Left renal pelvis (tissue), 4 donors: ENCODE measurements around the gene SP2. TPM values are rescaled to one million over a fixed set of nuclear protein-coding genes. Genes with fewer than 3 reads are reported as not detected.

Experiments
- DNase-seq, 4 donors: peaks; one replicate each; pipeline ENCODE4 v3.0.0-alpha.2; 2013; ENCODE audit warnings: low read depth in 4 of 4, low spot score in 3 of 4
- polyA plus RNA-seq, 4 donors: library from polyadenylated mRNA; unstranded; fragments of 120-200 nt; gene quantifications; one replicate each; pipeline ENCODE4 v1.2.1, GENCODE V29; 2013; ENCODE audit not compliant: insufficient read length in 4 of 4

The SP2 gene
- polyA plus RNA-seq, 4 donors = 20.8 to 27.1 (median 23.4) TPM

GRCh38 chr17:47888293-47888692 is 7.7 kb upstream of the SP2 start:
- DNase-seq = no peak

GRCh38 chr17:47889734-47890529 is 6.1 kb upstream of the SP2 start:
- peak in 2 of 4 donors; percentile 68 to 70 for DNase-seq

DNA sequence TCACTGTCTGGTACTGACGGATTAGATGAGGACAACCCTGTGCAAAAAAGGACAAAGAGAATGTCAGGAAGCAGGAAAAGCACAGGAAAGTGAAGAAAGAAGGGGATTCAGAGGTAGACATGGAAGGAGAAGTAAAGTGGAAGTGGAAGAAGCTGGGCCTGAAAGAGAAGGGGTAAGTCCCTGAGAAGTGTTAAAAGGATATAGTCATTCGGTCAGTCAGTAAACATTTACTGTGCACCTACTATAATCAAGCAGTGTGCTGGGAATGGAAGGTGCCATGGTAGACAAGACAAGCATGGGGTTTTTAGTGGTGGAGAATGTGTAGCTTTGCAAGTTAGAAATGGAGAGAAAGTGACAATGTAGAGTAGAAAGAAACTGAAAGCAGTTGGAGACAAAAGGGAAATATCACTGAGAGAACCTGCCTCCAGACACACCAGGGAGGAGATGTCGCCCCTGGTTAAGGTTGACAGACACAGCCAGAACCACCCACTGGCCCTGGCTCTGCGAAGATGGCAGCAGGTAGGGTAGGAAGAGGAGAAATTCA is 4.4 kb upstream of the SP2 start:
- DNase-seq = no peak

DNA sequence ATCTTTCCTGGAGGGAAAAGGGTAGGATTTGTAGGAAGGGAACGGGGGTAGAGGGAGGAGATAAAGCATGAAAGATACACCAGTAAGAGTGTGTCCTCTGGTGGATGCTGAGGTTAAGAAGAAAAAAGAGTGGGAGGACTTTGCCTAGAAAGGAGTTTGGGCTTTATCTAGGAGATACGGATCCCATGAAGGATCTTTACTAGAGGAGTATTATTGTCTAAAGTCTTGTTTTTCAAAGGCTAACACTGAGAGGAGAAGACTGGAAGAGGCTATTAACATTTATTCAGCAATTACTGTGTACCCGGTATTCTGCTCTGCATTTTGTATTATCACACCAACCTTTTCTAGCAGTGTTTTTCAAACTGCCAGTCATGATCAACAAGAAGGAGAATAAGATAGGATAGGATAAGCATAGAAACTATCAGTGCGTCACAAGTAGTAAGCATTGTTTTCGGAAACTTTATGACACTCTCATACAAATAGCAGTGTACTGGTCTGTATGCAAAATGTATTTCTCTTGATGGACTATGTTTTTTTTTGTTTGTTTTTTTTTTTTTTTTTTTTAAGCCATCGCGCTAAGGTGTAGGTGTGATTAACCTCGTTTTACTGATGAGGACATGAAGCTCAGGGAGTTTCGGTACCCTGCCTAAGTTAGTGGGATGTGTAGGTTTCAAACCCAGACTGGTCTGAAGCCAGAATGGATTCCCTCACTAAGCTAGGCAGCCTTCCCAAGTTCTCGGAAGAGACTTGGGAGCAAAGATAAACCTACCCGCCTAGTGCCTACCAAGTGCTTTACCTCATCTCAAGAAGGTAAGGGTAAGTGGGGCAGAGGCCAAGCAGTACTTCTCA is 1.3 kb upstream of the SP2 start:
- DNase-seq = no peak

DNA sequence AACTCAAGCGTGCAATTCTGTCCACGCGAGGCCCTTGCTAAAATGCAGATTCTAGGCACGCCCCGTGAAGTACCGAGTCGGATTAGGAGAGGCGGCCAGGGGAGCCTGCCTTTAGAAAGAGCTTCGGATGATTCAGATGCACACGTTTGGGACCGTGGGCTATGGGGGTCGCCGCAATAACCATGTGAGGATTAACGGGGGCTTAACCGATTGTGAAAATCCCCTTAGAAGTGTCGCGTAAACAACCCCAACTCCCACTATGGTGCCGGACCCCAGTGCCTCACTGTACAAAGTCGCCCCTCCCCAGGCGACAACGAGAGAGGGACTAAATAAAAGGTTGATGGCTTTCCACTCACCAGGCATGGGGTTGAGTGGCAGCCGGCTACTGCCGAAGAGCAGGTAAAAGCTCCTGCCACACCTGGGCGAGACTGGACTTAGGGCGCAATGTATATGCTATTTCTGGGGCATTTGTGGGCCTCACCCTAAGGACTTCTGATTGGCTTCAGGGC is 635 bp upstream of the SP2 start:
- no peak for DNase-seq

DNA sequence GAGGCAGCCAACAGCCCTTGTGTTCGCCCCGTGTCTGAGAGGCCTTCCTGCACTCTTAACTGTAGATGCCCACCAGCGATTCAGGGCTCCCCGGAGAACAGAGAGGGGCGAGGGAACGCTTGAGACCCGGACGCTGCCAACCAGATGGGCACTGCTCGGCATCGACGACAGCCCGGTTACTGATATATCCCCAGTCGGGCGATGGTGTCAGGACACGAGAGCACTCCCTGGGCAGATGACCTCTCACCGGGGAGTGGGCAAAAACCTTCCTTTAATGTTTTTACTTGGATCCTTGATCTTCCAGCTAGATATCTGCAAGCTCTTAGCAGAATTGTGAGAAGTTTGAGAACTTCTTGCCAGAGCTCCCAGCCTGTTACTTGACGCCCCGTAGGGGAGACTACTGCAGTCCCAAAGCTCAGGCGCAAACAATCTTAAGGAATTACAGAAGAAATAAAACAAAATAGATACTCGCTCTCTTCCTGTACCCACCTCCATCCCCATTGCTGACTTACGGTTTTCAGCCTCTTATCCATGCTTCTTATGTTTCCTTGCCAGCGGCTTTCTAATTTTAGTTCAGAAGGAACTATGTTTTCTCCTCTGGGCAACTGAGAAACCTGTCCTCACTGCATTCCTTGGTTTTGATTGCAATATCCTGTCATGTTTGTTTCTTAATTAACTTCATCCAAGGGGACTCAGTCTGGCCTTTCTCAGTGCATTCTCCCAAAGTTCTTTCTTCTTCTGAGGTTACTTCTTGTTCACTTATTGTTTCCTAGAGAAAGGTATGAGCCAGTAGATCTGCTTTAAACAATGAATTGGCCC is 845 bp downstream of the SP2 start:
- no peak for DNase-seq

DNA sequence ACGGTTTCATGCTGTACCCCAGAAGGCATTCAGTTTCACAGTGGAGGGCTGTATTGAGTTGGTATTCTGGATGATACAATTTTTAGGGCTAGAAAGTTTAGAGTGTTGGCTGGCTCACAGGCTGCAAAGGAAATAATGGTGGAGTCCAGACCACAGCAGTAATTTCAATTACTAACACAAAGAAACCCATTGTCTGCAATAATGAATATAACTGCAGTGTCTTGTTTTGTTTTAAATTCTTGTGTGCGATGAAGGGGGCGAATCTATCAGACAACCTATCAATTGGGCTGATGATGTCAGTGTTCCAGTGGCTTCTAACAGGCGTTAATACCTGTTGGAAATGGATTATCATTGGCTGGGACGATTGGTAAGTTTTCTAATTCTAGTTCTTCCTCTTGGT is 1.5 kb downstream of the SP2 start:
- DNase-seq = no peak

DNA sequence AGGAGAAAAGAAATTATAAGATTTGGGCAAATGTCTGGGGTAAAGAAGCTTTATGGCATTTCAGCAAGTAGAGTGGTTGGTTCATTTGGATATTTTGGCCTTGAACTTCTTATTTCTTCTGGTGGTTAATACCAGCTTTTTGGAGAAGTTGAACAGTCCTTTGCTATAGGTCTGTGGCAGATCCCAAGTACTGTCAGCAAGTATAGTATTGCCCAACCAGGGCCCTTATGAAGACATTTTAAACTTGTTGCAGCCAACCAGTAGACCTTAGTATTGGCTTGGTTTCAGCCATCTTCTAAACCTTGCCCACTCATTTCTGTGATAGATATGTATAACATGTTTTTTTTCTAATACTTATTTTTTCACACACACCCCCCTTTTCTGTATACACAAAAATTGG is 2.2 kb downstream of the SP2 start:
- DNase-seq = no peak

GRCh38 chr17:47899643-47900042 is 3.6 kb downstream of the SP2 start:
- no peak for DNase-seq

DNA sequence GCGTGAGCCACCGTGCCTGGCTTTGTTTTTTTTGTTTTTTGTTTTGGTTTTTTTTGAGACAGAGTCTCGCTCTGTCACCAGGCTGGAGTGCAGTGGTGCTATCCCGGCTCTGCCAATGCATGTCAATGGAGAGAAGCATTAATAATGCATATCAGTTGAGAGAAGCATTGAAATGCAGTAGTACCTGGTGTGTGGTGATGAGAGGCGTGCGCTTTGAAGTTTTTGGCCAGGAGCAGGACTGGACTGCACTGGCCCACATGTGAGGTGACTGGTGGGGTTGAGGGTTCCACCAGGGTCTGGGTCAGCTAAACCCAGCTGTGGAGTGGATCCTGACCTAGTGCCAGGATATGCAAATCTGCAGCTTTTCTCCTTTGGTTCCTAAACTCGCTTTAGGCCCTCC is 5.4 kb downstream of the SP2 start:
- no peak for DNase-seq

DNA sequence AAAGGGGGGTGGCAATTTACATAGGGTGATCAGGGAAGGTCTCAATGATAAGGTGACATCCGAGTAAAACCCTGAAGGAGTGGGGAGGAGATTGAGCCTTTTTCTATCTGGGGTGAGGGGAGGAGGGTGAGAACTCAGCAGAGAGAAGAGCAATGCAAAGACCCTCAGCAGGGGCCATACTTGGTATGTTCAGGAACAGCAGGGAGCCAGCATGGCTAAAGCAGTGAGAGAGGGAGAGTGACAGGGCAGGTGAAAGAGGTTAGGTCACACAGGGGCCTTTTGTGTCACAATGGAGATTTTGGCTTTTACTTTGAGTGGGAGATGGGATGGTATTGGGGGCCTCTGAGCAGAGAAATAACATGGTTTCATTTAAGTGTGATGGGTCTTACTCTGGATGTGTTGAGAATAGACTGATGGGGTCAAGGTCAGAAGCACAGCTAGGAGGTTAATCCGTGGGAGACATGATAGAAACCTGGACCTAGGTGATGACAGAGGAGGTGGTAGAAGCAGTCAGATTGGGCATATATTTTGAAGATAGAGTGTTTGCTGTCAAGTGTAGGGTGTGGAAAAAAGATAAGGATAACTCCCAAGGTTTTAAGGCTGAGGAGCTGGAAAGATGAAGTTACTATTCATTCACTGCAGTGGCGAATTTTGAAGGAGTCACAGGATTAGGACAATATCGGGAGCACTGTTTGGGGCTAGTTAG is 6.2 kb downstream of the SP2 start:
- no peak for DNase-seq

- DNase-seq = no peak
Measured at GRCh38 chr17:47905221-47905733, 9.2 kb downstream of the SP2 start.

- DNase-seq = no peak
Measured at GRCh38 chr17:47906443-47906842, 10.4 kb downstream of the SP2 start.

- DNase-seq = no peak
Measured at GRCh38 chr17:47907932-47908562, 12.0 kb downstream of the SP2 start.

DNA sequence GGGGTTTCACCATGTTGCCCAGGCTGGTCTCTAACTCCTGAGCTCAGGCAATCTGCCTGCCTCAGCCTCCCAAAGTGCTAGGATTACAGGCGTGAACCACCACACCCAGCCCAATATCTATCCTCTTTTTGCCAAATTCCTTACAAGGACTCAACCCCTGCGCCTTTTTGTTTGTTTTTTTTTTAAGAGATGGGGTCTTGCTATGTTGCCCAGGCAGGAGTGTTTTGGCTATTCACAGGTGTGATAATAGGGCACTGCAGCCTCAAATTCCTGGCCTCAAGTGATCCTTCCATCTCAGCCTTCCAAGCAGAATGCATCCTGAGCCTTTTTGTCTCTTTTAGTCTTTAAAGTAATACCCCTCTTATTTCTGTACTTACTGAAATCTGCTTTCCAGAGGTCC is 17.0 kb downstream of the SP2 start:
- DNase-seq = no peak

DNA sequence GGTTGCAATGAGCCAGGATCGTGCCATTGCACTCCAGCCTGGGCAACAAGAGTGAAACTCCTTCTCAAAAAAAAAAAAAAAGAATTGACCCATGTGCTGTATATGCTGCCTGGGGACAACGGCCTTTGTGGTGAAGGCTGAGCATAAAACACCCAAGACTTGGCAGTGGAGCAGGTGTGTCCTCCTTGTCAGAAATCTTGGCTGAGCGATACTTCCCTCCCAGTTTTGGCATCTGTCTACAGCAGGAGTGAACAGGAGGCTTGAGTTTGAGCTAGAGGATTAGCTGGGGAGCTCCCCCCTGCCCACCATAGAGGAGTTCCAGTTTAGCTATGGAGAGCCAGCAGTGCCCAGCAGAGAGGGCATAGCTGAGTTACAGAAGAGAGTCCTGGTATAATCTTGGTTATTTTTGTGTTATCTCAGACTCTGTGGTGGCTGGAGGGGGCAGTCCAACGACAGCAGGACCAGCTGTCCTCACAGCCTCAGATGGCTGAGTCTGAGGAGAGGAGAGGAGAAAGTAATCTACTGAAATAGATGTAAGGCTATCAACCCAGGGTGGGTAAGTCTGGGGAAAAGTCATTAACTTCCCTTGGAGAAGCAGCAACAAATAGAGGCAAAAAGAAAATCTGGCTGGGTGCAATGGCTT is 18.4 kb downstream of the SP2 start:
- DNase-seq = no peak

- no peak for DNase-seq
Measured at GRCh38 chr17:47915776-47916398, 19.9 kb downstream of the SP2 start.

GRCh38 chr17:47916489-47917208 is 20.6 kb downstream of the SP2 start:
- no peak for DNase-seq
